HL-60 (cell line): ENCODE data around the gene AGAP3.
A peak's percentile ranks its signal among the peaks of the same experiment; 100 is the strongest.

Experiments used
- DNase-seq, 2 experiments: peaks; one replicate each; pipeline ENCODE4 v3.0.0-alpha.2; 2010 to 2020; ENCODE audit warnings: low read depth in 1 of 2, low spot score in 1 of 2
- H3K27ac ChIP-seq: fragments of 250-450 bp; sonication (Bioruptor Pico); replicated peaks from 2 replicates; pipeline ENCODE4 v1.5.1; 2020; ENCODE audit warnings: mild to moderate bottlenecking, moderate library complexity
- H3K27me3 ChIP-seq: fragments of 250-450 bp; sonication (Bioruptor Pico); 2 replicates; pipeline ENCODE4 v1.5.1; 2021; ENCODE audit warnings: mild to moderate bottlenecking, moderate library complexity; ENCODE audit not compliant: insufficient read depth, poor library complexity, severe bottlenecking
- H3K4me3 ChIP-seq: replicated peaks from 2 replicates; pipeline ENCODE4 v1.5.1; 2011; ENCODE audit warnings: mild to moderate bottlenecking, control low read depth, low read length; ENCODE audit not compliant: insufficient read depth
- GABPA ChIP-seq: IDR thresholded peaks from 2 replicates; pipeline ENCODE4 v1.6.1; 2012; ENCODE audit warnings: low read depth
- POLR2AphosphoS5 ChIP-seq: IDR thresholded peaks from 2 replicates; pipeline ENCODE4 v1.6.1; 2012; ENCODE audit warnings: low read depth
- SPI1 ChIP-seq: IDR thresholded peaks from 2 replicates; pipeline ENCODE4 v1.6.1; 2012; ENCODE audit warnings: low read depth, mild to moderate bottlenecking, borderline replicate concordance
- TF ChIP-seq, protein P1 (sequence below): IDR thresholded peaks from one replicate; pipeline ENCODE4 v1.5.1; 2011; ENCODE audit warnings: low read length, control low read depth, inconsistent platforms; ENCODE audit not compliant: insufficient read depth
- TF ChIP-seq, protein P2 (sequence below): IDR thresholded peaks from 2 replicates; pipeline ENCODE4 v1.6.1; 2012; ENCODE audit warnings: low read depth; ENCODE audit not compliant: insufficient replicate concordance

Gene AGAP3

DNA sequence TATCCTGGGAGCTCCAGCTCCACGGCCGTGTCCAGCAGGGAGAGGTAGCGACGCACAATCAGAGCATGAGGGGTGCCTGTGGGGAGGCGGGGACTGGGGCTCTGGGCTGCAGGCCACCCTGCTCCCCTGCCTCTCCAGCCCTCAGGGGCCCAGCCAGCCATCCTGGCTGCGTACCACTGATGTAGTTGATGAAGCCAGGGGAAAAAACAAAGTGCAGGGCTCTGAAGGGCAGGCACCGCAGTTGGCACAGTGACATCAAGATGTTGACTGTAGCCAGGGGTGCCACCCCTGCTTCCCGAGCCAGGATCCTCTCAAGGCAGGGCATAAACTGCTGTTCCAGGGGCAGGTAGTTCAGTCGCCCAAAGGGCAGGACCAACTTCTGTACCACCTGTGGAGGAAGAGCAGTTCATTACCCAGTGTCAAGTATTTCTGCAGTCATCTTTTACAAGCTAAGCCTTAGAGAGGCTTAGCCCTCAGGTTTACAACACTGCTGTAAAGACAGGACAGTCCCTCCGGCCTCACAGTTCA is 8.5 kb upstream of the AGAP3 start:
- H3K27ac ChIP-seq: no peak overlapping the region
- no peaks in the 10 kb centered on the region for H3K27me3 ChIP-seq
- no peak for TF ChIP-seq SPI1
- TF ChIP-seq POLR2AphosphoS5: peak; percentile 11; the same call in 1 of the 2 replicates
- no peak overlapping the region for H3K4me3 ChIP-seq
- DNase-seq: no peak

DNA sequence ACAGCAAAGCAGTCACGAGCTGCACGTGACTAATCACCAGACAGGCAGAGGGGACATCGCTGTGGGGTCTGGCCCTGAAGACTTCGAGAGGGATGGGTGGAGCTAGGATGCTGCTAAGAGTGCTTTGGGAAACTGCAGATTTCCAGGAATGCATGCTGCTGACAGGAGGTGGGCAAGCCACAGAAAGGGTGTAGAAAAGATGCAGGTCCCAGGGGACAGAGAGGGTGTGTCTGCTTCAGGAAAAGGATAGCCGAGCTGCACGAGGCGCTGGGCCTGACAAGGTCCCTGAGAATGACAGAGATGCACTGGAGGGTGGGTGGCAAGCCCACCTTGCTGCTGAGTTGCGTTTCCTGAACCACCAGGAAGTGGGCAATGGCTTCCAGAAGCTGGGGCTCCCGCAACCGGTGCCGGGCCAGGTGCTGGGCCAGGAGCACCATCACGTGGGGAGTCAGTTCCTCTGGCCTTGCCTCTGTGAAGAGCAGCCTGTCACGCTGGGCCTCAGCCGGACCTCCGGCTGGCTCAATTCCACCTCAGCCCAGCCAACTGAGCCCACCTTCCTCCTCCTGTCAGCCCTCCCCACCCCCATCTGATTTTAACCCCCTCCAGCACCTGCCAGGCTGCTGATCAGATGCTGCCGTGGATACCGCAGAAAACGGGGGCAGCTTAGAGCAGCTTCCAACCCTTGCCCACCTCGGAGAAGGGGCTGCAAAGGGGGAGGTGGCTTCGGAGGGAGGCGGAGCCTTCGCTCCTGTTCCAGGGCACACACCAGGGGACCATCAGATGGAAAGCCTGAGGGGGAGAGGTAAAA is 7.8 kb upstream of the AGAP3 start:
- Histone ChIP-seq H3K4me3 (no peak overlapping the region), H3K27ac (no peak overlapping the region), H3K27me3 (no peaks in the 10 kb centered on the region)
- no peak for DNase-seq
- TF ChIP-seq POLR2AphosphoS5 (no peak), GABPA (no peak), SPI1 (no peak)
- TF ChIP-seq, protein P1, sequence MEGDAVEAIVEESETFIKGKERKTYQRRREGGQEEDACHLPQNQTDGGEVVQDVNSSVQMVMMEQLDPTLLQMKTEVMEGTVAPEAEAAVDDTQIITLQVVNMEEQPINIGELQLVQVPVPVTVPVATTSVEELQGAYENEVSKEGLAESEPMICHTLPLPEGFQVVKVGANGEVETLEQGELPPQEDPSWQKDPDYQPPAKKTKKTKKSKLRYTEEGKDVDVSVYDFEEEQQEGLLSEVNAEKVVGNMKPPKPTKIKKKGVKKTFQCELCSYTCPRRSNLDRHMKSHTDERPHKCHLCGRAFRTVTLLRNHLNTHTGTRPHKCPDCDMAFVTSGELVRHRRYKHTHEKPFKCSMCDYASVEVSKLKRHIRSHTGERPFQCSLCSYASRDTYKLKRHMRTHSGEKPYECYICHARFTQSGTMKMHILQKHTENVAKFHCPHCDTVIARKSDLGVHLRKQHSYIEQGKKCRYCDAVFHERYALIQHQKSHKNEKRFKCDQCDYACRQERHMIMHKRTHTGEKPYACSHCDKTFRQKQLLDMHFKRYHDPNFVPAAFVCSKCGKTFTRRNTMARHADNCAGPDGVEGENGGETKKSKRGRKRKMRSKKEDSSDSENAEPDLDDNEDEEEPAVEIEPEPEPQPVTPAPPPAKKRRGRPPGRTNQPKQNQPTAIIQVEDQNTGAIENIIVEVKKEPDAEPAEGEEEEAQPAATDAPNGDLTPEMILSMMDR: no peak
- TF ChIP-seq, protein P2, sequence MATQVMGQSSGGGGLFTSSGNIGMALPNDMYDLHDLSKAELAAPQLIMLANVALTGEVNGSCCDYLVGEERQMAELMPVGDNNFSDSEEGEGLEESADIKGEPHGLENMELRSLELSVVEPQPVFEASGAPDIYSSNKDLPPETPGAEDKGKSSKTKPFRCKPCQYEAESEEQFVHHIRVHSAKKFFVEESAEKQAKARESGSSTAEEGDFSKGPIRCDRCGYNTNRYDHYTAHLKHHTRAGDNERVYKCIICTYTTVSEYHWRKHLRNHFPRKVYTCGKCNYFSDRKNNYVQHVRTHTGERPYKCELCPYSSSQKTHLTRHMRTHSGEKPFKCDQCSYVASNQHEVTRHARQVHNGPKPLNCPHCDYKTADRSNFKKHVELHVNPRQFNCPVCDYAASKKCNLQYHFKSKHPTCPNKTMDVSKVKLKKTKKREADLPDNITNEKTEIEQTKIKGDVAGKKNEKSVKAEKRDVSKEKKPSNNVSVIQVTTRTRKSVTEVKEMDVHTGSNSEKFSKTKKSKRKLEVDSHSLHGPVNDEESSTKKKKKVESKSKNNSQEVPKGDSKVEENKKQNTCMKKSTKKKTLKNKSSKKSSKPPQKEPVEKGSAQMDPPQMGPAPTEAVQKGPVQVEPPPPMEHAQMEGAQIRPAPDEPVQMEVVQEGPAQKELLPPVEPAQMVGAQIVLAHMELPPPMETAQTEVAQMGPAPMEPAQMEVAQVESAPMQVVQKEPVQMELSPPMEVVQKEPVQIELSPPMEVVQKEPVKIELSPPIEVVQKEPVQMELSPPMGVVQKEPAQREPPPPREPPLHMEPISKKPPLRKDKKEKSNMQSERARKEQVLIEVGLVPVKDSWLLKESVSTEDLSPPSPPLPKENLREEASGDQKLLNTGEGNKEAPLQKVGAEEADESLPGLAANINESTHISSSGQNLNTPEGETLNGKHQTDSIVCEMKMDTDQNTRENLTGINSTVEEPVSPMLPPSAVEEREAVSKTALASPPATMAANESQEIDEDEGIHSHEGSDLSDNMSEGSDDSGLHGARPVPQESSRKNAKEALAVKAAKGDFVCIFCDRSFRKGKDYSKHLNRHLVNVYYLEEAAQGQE: no peak

DNA sequence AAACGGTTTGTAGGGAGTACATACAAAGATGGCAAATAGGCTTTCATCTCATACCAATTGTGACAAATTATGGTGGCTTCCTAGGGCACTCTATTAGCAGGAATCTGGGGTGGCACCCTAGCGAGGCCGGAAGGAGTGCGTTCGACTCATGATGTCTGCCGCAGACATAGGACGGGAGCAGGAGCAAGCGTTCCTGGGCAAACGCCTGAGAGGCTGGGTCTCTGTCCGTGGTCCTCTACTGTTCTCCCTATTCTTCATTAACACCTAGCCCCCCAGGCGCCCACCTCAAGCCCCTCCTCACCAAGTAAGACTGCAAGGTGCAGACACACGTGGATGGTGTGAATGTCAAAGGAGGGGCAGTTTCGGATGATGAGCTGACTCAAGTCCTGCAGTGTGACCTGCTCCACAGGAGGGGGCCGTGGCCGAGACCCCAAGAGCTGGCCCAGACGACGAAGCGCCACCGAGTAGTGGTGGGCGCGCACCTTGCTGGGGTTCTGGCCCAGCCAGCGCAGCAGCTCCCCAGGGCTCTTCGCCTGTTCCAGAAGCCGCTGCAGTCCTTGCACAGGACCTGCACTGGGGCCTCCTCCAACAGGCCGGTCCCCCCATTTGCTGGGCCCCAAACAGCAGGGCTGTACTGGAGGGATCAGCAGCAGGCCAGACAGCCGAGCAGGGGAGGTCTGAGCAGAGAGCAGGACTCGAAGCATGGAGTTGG is 6.9 kb upstream of the AGAP3 start:
- Histone ChIP-seq H3K4me3 (peak overlapping the region; percentile 77), H3K27ac (peak overlapping the region; percentile 97; the same call in 1 of the 2 replicates), H3K27me3 (no peaks in the 10 kb centered on the region)
- TF ChIP-seq, protein P2: peak; percentile 30
- no peak for TF ChIP-seq GABPA
- TF ChIP-seq, protein P1: no peak
- DNase-seq: no peak

DNA sequence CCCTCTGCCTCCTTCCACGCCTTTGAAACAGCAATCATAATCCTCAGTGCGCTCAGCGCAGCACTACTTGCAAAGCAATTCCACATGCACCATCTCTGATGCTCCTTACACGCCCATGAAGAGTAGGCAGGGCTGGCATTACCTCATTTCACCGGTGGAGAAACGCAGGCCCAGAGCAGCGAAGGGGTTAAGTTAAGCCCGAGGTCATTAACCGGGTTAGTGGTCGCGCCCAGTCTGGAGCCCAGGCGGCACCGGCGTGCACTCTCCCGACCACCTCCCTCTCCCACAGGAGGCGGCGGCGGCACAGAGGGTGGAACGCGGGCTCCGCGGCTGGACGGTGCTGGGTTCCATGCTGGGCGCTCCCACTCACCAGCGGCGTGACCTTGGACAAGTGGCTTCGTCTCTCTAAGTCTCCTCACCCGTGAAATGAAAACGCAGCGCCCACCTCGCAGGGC is 6.2 kb upstream of the AGAP3 start:
- H3K27ac ChIP-seq: peak overlapping the region; percentile 97
- DNase-seq: peak in 1 of 2 experiments; percentile 34
- TF ChIP-seq SPI1 (no peak), POLR2AphosphoS5 (0 out of 2 replicates have a peak, but pooled peaks have one; percentile 13)
- TF ChIP-seq, protein P1: no peak
- H3K27me3 ChIP-seq: no peaks in the 10 kb centered on the region
- H3K4me3 ChIP-seq: peak overlapping the region; percentile 77
